ENCODE results near the gene HOMER2. TPM values are rescaled to one million over a fixed set of nuclear protein-coding genes. Genes with fewer than 3 reads are reported as not detected.

The HOMER2 gene
- total RNA-seq, 1 donor from 2014 or later, result 12.2 TPM

DNA sequence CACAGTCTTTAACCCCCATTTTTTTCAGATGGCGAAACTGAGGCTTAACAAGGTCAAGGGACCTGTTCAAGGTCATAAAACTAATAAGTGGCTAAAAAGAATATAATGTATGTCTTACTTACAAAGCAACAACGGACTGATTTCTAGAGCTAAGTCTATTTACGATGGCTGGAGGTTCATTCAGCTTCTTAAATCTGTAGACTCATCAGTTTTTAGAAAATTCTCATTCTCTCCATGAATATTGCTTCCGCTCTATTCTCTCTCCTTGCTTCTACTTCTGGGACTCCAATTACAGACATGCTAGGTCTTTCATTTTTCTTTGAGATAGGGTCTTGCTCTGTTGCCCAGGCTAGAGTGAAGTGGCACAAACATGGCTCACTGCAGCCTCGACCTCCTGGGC, 74.2 kb downstream of the HOMER2 start:
- no peaks in the 10 kb centered on the region for H3K79me2 ChIP-seq (ENCODE audit: insufficient read depth, low read length)
- no peaks in the 10 kb centered on the region for H4K20me1 ChIP-seq (ENCODE audit: insufficient read depth, low read length)
- no peak overlapping the region for H3K4me2 ChIP-seq (ENCODE audit: low read length)
- H3K4me3 Mint-ChIP-seq (ENCODE audit: unreplicated experiment), result no peak overlapping the region
- peaks cover 11% of the 10 kb centered on the region for H3K4me1 ChIP-seq (ENCODE audit: insufficient read depth, low read length)
- no peaks in the 10 kb centered on the region for H3K27me3 ChIP-seq (ENCODE audit: insufficient read depth, low read length)
- TF ChIP-seq, protein P1, sequence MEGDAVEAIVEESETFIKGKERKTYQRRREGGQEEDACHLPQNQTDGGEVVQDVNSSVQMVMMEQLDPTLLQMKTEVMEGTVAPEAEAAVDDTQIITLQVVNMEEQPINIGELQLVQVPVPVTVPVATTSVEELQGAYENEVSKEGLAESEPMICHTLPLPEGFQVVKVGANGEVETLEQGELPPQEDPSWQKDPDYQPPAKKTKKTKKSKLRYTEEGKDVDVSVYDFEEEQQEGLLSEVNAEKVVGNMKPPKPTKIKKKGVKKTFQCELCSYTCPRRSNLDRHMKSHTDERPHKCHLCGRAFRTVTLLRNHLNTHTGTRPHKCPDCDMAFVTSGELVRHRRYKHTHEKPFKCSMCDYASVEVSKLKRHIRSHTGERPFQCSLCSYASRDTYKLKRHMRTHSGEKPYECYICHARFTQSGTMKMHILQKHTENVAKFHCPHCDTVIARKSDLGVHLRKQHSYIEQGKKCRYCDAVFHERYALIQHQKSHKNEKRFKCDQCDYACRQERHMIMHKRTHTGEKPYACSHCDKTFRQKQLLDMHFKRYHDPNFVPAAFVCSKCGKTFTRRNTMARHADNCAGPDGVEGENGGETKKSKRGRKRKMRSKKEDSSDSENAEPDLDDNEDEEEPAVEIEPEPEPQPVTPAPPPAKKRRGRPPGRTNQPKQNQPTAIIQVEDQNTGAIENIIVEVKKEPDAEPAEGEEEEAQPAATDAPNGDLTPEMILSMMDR (IDR thresholded peaks at IDR 0.05; ENCODE audit: insufficient read depth, low read depth, low read length), result no peak
- TF ChIP-seq EZH2 (IDR thresholded peaks at IDR 0.05; ENCODE audit: insufficient read depth, low read length), result no peak
- DNase-seq (ENCODE audit: low read depth) (no peak), FAIRE-seq (no peak)
- no peak overlapping the region for H3K27ac ChIP-seq (ENCODE audit: low read depth, low read length)
- no peaks in the 10 kb centered on the region for H3K36me3 ChIP-seq (ENCODE audit: insufficient read depth, low read length)
- no peak overlapping the region for H3K4me3 ChIP-seq (ENCODE audit: insufficient read depth, low read depth, low read length)
- H3K9me3 Mint-ChIP-seq (ENCODE audit: unreplicated experiment), result peaks cover 2% of the 10 kb centered on the region
- H3K4me1 Mint-ChIP-seq (ENCODE audit: low read depth, unreplicated experiment), result peaks cover 8% of the 10 kb centered on the region
- H3K9ac ChIP-seq (ENCODE audit: low read length), result no peak overlapping the region
- no peaks in the 10 kb centered on the region for H3K9me3 ChIP-seq (ENCODE audit: insufficient read depth, low read depth, low read length)
- no peak overlapping the region for H3K27ac Mint-ChIP-seq (ENCODE audit: unreplicated experiment)
- H2AFZ ChIP-seq (ENCODE audit: low read depth, low read length), result no peak overlapping the region
- peaks cover 2% of the 10 kb centered on the region for H3K27me3 Mint-ChIP-seq (ENCODE audit: low read depth, unreplicated experiment)
- peaks cover 4% of the 10 kb centered on the region for H3K36me3 Mint-ChIP-seq (ENCODE audit: low read depth, unreplicated experiment)

DNA sequence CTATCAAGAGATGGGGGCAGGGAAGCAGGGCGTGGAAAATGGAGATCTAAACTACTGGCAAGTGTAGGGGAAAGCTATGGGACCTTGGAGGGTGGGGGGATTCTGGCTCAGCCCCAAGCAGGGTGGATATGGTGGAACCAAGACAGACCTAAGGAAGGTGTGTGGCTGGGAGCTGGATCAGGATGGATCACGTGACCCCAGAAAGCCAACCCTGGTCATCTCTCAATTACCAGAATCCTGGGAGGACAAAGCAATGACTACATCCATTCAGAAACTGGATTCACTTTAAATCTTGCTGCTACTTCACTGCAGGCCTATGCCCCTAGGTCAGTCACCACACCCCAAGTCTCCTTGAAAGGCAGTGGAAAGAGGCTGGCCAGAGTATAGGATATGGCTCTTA, 74.7 kb downstream of the HOMER2 start:
- no peak for FAIRE-seq
- Mint-ChIP-seq H3K36me3 (ENCODE audit: low read depth, unreplicated experiment) (peaks cover 8% of the 10 kb centered on the region), H3K4me1 (ENCODE audit: low read depth, unreplicated experiment) (peaks cover 8% of the 10 kb centered on the region), H3K27ac (ENCODE audit: unreplicated experiment) (no peak overlapping the region), H3K27me3 (ENCODE audit: low read depth, unreplicated experiment) (peaks cover 2% of the 10 kb centered on the region), H3K4me3 (ENCODE audit: unreplicated experiment) (no peak overlapping the region), H3K9me3 (ENCODE audit: unreplicated experiment) (peaks cover 2% of the 10 kb centered on the region)
- Histone ChIP-seq H2AFZ (ENCODE audit: low read depth, low read length) (no peak overlapping the region), H3K9ac (ENCODE audit: low read length) (no peak overlapping the region), H3K4me1 (ENCODE audit: insufficient read depth, low read length) (peaks cover 11% of the 10 kb centered on the region), H3K36me3 (ENCODE audit: insufficient read depth, low read length) (no peaks in the 10 kb centered on the region), H3K79me2 (ENCODE audit: insufficient read depth, low read length) (no peaks in the 10 kb centered on the region), H3K4me2 (ENCODE audit: low read length) (no peak overlapping the region), H3K27me3 (ENCODE audit: insufficient read depth, low read length) (no peaks in the 10 kb centered on the region), H3K9me3 (ENCODE audit: insufficient read depth, low read depth, low read length) (no peaks in the 10 kb centered on the region), H3K27ac (ENCODE audit: low read depth, low read length) (no peak overlapping the region), H3K4me3 (ENCODE audit: insufficient read depth, low read depth, low read length) (no peak overlapping the region), H4K20me1 (ENCODE audit: insufficient read depth, low read length) (no peaks in the 10 kb centered on the region)
- no peak for DNase-seq (ENCODE audit: low read depth)
- TF ChIP-seq, protein P1 (IDR thresholded peaks at IDR 0.05; ENCODE audit: insufficient read depth, low read depth, low read length), result no peak
- TF ChIP-seq EZH2 (IDR thresholded peaks at IDR 0.05; ENCODE audit: insufficient read depth, low read length), result no peak

DNA sequence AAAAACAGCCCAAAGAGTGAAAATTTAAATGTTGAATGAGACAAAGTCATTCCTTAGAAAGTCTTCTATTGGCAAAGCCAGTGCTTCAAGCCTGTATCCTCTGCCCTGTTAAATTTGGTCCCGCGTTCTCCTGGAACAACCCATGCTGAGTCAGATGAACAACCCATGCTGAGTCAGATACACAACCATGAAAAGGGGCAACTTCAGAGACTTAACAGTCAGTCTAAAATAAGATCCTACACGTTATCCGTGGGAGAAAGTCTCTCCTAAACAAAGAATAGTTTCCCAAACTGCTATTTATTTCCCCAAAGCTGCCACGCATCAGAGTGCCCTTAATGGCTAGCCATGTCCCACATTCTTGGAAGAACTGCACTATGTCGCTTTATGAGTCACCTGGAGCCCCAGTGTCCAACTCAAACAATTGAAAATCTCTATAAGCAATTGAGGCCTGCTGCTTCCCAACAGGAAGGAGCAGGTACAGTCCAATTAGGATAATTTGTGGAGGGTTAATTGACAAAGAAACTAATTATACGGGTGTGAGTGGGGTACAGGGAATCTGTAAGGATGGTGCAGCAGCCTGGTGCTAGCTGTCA, 77.0 kb downstream of the HOMER2 start:
- Histone ChIP-seq H3K4me2 (ENCODE audit: low read length) (peak overlapping the region; percentile 79), H3K27ac (ENCODE audit: low read depth, low read length) (peak overlapping the region; percentile 51), H3K4me1 (ENCODE audit: insufficient read depth, low read length) (peaks cover 11% of the 10 kb centered on the region), H3K27me3 (ENCODE audit: insufficient read depth, low read length) (no peaks in the 10 kb centered on the region), H3K9ac (ENCODE audit: low read length) (no peak overlapping the region), H3K4me3 (ENCODE audit: insufficient read depth, low read depth, low read length) (no peak overlapping the region), H4K20me1 (ENCODE audit: insufficient read depth, low read length) (no peaks in the 10 kb centered on the region), H3K79me2 (ENCODE audit: insufficient read depth, low read length) (no peaks in the 10 kb centered on the region), H3K36me3 (ENCODE audit: insufficient read depth, low read length) (no peaks in the 10 kb centered on the region), H3K9me3 (ENCODE audit: insufficient read depth, low read depth, low read length) (no peaks in the 10 kb centered on the region), H2AFZ (ENCODE audit: low read depth, low read length) (peak overlapping the region; percentile 38)
- DNase-seq (ENCODE audit: low read depth) (peak; percentile 69), FAIRE-seq (peak; percentile 47)
- Mint-ChIP-seq H3K4me1 (ENCODE audit: low read depth, unreplicated experiment) (peaks cover 13% of the 10 kb centered on the region), H3K9me3 (ENCODE audit: unreplicated experiment) (peaks cover 5% of the 10 kb centered on the region), H3K4me3 (ENCODE audit: unreplicated experiment) (no peak overlapping the region), H3K27ac (ENCODE audit: unreplicated experiment) (peak overlapping the region; percentile 70), H3K27me3 (ENCODE audit: low read depth, unreplicated experiment) (peaks cover 2% of the 10 kb centered on the region), H3K36me3 (ENCODE audit: low read depth, unreplicated experiment) (peaks cover 16% of the 10 kb centered on the region)
- TF ChIP-seq, protein P1 (IDR thresholded peaks at IDR 0.05; ENCODE audit: insufficient read depth, low read depth, low read length), result no peak
- TF ChIP-seq EZH2 (IDR thresholded peaks at IDR 0.05; ENCODE audit: insufficient read depth, low read length), result no peak
